Stimulated activated CD4-positive, alpha-beta T cell treated with anti-CD3 and anti-CD28 coated beads, Interleukin-2, amount 100 ng/mL, for 4 hours (primary cell): ENCODE results near the gene DMD.

Experiments used
- DNase-seq: peaks from one replicate; pipeline ENCODE4 v3.0.0-alpha.2; 2020; ENCODE audit warnings: low read depth

Gene DMD

DNA sequence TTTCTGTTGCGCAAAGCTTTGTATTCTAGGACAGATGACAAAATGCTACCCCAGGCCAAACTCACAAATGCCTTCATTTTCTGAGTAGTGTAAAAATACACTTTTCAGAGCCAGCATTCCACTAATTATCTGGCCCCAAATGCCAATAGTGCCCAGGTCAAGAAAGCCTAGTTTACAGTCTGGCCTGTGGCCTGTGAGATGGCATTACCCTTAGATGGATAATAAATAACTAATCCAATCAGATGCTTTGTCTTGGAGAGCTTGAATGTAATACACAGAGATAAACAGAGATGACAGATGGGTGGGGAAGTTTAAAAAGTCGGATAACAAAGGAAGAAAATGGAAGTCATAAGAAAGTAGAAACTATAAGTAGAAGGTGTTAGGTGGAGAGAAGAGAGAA lies 1874.9 kb downstream of the DMD start:
- DNase-seq = no peak

DNA sequence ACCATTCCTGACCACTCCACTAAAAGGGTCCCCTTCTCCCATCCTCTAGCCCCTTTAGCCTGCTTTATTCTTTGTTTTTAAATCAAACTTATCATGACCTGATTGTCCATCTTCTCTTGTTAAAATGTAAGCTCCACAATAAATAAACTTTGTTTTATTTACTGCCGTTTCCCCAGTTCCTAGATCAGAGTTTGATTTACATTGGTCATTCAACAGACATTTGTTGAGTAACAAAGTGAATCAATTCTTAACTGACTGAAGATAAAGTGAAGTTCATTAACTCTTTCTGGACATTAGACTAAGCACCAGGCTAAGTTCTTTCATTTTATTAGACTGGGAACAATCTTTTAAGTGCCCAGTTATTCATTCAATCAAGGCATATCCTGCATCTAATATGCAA lies 1876.4 kb downstream of the DMD start:
- no peak for DNase-seq

DNA sequence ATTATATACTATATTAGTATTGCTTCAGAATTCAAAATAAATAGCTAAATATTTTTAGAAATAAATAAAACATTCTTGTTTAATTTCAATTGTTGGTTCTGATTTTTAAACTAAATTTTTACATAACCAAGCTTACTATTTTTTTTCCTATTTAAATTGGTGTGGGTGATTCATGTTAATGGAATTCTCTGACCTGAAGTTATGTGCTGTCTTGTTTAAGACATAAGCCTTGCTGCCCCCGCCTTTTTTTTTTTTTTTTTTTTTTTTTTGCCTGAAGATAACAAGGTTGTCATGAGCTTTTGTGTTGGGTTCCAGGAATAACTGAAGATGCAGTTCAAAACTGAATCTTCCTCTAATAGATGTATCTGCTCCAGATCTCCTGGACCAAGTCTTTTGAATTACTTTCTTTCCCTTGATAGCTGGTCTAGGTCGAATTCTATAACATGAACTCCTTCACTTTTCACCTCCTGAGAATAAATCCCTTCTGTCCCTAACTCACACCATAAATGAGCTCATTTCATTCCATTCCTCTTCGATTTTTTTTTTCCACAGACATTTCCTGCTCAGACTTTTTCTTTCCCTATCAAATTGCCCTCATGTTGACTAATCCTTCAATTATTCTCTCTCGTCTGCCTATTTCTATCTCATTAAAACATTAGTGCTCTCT lies 1878.1 kb downstream of the DMD start:
- no peak for DNase-seq

DNA sequence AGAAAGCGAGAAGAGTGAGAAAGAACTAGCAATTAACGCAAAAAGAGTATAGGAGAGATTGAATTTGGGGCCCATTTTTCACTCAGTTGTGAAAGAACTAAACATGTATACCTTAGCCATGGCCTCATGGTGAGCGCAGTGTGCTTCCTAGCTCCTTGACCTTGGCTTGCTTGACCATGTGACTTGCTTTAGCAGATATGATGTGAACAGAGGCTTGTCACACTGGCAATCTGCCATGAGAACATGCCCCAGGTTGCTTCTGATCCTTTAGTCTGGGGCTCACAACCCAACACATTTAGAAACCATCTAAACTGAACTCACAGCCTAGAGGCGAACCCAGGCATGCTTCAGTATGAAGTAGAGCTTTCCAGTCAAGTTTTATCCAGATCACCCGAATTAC lies 1879.4 kb downstream of the DMD start:
- DNase-seq = no peak

DNA sequence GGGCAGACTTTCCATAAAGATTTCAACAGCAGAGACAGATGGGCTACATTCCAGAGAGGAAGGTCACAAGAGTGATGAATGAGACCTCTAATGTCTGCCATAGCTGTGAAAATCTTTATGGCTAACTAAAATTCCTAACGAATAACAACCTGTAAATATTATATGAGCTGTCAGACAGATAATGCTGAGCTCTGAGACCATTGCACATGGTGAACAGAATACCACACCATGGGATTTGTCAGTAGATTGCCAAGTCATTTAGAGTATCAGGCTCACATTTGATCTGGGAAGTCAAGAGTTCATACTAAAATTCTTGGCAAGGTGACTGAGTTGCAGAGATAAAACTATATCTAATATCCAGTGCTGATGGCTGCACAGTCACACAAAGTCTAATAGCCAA lies 1880.3 kb downstream of the DMD start:
- no peak for DNase-seq

DNA sequence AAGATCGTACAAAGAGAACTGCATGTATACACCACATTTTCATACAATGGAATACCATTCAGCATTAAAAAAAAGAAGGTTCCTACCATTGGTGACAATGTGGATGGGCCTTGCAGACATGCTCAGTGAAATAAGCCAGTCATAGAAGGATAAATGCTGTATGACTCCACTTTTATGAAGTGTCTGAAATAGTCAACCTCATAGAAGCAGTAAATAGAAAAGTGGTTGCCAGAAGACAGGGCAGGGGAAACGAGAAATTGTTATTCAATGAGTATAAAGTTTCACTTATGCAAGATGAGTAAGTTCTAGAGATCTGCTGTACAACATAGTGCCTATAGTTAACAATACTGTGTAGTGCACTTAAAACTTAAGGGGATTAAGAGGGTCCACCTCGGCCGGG lies 1882.1 kb downstream of the DMD start:
- DNase-seq = no peak

DNA sequence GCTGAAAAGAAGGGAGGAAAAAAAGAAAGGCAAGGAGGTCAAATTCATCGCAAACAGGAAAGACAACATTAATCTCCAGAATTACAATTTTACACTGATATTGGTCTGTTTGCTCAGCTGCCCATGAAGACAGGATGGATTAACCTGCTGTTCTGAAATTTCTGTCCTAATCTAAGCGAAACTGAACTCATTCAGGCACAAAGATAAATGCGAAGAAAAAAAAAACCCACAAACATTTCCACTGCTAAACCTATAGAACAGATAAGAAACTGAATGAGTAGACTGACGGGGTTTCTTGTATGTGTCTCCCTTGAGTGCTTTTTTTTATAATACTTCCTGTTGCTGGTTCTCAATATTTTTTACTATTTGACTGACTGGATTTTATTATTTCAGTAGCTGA lies 1887.7 kb downstream of the DMD start:
- no peak for DNase-seq

DNA sequence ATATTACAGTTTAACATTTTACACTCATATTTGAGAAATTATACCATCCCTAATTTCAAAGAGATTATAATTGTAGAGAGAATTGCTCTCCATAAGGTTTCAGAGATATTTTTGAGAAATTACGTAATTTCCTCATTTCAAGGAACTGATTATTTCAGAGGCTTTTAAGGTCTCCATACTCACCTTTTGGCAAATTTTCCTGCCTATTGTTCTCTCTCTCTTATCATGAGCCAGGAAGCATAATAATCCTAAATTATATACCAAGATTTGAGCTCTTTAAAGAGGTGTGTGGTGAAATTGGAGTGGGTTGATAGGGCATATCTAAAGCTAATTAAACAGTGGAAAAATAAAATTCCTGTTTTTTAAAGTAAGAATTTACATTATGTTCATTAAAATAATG lies 1890.6 kb downstream of the DMD start:
- DNase-seq = no peak

DNA sequence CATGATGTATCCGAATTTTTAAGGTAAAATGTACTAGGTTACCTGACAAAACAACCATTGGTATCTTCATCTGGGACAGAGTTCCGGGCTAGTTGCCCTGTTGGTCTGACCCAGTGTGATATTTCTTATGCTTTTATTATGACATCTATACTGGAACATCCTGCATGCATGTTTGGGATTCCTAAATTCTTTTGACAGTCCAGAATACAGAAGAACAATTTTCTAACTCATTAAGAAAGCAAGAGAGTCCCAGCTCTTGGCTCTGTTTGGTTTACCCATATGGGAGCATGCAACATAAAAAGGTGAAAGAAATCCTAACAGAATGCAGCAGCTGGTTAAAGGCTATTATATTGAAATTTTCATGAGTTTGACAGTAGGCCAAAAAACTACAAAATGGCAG lies 1891.8 kb downstream of the DMD start:
- no peak for DNase-seq

DNA sequence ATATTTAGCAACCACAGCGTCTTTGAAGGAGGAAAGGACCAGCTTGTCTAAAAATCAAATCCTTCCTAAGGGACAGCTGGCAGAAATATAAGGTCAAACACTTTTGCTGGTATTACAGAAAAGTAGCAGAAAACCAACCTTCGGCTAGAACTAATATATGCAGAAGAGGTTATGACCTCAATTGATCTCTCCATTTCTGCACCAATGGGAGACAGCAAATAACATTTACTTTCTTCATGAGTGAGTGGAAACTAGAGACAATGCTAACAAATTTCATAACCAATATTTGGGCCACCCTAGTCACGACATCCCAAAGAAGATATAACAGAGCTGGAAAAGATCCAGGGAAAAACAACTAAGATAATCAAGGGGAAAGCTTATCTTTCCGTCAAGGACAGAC lies 1892.5 kb downstream of the DMD start:
- DNase-seq = no peak

DNA sequence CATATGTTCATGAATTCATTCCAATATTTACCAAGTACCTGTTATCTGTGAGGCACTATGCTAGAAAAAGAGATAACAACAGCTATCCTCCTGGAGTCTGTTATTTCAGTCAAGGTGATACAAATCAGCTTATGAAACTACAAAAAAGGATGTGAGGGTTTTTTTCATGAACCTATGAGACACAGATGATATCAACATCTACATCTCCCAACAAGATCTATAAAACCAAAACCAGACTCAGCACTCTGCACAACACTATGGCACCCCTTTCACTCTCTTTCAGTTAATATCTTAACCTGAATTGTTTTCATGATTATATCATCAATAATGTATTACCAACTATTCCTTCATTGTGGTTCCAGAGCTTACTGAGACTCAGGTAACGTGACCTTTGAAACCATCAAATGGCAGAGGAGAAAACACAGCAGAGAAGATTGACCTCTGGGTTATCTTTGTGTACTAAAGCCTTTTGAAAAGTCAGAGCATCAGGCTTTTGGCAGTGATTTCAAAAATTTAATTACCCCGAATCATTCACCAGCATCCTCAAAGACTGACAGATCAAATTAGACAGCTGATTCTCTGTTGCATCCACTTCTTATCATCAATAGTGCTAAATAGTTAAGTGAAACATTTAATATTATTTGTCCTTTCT lies 1894.9 kb downstream of the DMD start:
- no peak for DNase-seq

DNA sequence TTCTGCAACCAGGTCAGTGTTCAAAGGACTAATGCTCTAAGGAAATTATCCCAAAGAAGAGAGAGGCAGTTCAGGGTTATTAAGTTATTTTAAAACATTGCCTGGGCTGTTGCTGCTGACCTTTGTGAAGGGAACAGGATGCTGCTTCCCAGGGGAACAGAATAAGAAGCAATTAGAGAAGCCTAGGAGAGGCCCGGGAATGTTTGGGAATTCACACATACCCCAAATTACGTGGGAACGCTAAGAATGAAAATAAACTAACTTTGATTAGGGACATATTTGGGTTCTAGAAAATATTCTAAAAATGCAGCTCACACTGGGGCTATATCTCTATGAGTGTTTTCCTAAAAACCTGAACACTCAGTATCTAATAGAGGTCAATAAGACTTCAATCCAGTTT lies 1896.4 kb downstream of the DMD start:
- no peak for DNase-seq

DNA sequence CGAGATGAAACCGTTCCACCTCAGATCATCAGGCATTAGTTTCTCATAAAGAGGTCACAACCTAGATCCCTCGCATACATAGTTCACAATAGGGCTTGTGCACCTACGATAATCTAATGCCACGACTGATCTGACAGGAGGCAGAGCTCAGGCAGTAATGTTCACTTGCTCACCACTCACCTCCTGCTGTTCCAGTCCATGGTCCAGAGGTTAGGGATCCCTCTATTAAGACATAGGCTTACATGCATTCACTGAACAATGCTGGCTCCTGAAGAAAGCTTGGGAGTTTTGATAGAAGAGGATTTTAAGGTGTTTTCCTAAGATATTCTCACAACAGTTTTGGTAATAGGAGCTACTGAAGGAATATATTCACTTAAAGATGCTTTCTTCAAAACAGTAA lies 1903.4 kb downstream of the DMD start:
- DNase-seq = no peak

DNA sequence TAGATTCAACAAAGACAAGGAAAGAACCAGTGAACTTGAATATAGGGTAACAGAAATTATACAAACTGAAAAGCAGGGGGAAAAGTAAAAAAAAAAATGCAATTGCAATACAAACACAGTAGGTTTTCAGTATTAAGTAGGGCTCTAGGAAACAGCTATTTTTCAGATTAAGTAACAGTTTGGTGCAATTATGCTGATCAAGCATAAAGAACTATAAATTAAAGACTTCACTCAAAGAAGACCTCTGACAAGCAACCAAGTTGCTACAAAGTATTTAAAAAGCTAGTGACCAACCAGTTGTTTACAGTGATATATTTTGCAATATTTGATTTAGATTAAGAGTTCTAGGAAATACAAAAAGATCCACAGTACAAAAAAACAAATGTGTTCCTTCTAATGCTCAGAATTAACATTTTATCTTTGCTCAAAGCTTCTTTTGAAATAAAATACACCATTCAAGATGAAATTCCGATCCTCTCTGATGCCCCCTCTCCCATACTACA lies 1908.7 kb downstream of the DMD start:
- DNase-seq = no peak

DNA sequence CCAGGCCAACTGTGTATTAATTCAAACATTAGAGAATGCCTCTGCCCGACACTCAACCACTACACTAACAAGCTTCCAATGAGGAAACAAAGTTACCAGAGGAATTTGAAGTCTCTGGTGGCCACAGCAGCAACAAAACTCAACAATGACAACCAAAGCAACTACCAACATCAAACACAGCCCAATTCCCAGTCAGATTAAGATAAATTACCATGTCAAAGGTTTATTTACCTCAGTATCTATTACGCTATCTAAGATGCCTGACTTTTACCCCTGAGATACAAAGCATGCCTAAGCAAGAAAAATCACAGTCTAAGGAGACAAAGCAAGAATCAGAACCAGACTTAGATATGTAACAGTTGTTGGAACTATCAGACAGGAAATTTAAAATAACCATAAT lies 1909.4 kb downstream of the DMD start:
- no peak for DNase-seq

DNA sequence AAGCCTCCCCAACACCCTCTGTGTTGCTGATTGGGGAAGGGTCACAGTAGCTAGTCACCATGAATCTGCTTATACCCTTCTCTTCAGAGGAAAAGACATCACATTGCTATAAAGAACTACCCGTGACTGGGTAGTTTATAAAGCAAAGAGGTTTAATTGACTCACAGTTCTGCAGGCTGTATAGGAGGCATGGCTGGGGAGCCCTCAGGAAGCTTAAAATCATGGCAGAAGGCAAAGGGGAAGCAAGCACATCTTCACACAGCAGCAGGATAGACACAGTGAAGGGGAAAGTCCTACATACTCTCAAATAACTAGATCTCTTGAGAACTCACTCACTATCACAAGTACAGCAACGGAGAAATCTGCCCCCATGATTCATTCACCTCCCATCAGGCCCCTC lies 1910.1 kb downstream of the DMD start:
- DNase-seq = no peak

DNA sequence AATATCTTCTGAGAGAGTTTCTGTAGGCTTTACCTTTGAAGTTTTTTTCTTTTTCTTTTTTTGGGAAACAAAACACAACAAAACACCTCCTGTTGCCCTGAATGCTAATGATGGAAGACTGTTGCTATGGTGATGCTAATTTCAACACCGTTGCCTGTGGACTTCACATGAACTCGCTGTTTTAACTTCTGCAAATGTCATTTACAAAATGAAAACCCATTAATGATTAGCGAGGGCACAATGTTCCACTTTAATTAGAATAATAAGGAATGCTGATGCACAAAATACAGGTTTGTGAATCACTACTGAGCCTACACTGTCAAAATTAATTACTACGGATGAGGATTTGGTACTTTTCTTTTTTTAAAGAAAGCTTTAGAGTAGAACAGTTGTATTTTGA lies 1912.4 kb downstream of the DMD start:
- no peak for DNase-seq

DNA sequence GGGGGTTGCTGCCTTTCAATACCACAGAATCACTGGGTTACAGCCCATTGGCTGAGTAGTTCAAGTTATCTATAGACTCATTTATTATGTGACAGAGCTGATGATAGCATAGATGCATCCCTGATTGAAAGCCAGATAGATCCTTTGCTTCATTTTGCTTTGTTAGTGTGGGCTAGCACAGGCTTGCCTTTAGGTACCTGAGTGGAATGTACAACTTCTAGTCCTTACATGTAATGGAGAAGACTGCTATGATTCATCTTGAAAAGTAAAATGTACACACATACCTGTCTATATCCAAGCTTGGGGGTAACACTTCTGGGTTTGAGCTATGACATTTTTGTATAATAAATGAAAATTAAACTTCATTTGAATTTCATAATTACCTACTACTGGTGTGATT lies 1913.5 kb downstream of the DMD start:
- DNase-seq = no peak

DNA sequence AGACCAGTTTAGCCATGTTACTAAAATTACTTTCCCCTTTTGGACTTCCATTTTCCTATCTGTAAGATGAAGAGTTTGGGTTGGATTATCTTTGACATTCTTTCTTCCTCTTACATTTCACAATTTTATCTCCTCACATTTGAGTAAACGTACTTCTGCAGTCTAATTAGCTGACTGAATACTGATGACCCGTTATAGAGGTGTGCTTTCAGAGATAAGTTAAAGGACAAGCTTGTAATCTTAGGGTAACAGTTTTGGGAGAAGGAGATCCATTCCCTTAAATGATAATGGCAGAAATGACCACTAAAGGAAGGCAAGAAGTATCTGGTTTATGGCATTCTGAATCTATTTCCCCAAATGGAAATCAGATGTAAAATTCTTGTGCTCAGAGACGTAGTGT lies 1916.9 kb downstream of the DMD start:
- no peak for DNase-seq

DNA sequence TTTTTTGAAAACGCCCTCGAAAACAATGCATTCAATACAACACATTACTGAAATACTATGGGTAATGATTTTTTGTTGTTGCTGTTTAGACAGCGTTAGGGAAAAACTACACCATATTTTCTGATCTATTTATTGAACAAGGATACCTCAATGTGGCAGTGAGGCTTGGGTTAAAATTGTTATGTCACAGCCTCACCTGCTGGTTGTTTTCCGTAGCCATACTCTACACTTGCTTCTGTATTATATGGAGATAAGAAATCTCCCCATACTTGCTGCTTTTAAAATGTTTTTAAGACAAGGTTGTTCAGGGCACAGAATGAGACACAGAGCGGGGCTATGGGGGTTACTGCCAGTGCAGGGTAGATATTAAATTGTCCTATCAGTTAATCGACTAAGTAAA lies 1917.9 kb downstream of the DMD start:
- no peak for DNase-seq

DNA sequence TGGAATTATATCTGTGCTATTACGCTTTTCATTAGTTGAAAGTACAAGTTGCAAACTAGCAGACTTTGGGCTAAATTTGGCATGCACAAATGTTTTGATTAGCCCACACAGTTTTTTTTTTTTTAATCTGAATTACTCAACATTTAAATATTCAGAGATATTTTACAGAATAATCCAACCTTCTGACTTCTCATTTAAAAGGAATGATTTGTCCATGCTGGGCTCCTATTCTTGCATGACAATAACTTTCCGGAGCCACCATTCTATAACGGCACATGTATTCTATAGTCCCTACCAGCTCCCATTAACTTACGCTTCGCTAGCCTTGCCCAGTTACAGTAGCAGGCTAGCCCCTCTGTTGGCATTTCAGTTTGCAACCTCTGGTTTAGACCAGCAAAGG lies 1920.2 kb downstream of the DMD start:
- DNase-seq = no peak

DNA sequence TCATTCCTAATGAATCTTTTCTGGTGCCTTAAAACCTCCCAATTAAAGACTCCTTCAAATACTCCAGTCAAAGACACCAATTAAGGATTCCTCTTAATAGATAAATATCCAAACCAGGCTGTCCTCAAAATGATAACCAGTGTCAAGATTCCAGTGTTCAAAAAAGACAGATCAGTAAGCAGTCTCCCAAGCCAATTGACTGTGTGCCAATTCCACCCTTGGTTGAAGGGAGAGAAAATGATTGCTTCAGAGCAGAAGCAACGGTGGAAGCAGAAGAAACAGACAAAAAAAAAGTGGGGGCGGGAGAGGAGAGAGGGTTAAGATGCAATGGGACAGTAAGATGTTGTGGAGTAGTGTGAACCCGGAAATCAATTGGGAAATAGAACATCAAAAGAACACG lies 1923.5 kb downstream of the DMD start:
- no peak for DNase-seq

DNA sequence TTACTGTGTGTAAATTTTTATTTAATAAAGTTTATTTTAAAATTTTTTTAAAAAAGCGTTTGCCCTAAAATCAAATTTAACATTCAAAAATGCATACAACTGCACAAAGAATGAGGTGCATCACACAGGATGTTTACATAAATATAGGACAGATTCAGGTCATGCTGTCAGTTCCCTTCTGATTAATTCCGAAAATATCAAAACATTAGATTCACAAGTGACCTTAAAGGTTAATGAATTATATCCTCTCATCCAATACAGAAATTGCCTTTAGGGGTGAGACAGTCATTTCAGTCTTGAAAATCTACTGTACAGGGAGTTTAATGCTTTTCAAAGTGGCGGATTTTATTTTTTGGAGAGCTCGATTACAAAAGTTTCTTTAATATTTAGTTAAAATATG lies 1930.8 kb downstream of the DMD start:
- DNase-seq = no peak

DNA sequence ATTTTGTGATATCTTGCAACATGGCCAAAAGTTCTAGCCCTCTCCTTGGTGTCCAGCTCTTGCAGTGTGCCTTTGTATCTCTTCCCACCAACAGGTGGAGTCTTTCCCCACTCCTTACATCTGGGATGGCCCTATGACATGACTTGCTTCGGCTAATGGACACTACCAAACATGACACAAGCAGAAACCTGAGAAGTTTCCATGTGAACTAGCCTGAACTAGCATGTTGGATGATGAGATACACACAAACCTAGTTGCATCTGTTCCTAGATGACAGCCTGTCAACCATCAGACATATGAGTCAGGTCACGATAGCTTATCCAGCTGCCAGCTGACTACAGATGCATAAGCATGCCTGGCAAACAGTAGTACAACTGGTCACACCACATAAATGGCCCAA lies 1932.0 kb downstream of the DMD start:
- DNase-seq = no peak
